K562 (cell line): Measurements from ENCODE around the gene AARS1. TPM values are rescaled to one million over a fixed set of nuclear protein-coding genes. Genes with fewer than 3 reads are reported as not detected.

Source experiments
- CHD2 ChIP-seq: IDR thresholded peaks from 2 replicates; pipeline ENCODE4 v1.6.1; 2011; ENCODE audit warnings: low read depth, low read length
- CSDE1 ChIP-seq, 2 experiments: fragments of 450-650 bp; IDR thresholded peaks; 2 replicates each; pipeline ENCODE4 v1.6.1; 2016; ENCODE audit warnings: mild to moderate bottlenecking in 1 of 2
- CUX1 ChIP-seq: fragments of 200-800 bp; sonication (Bioruptor generic); IDR thresholded peaks from 2 replicates; pipeline ENCODE4 v1.6.1; 2016; ENCODE audit warnings: missing genetic modification characterization, missing compliant biosample characterization
- DACH1 ChIP-seq: fragments of 450-650 bp; IDR thresholded peaks from 2 replicates; pipeline ENCODE4 v1.6.1; 2018; ENCODE audit not compliant: partially characterized antibody
- E2F3 ChIP-seq: fragments of 250-450 bp; sonication (Bioruptor Pico); IDR thresholded peaks from 2 replicates; pipeline ENCODE4 v1.4.0; 2020; ENCODE audit warnings: mild to moderate bottlenecking
- FOXM1 ChIP-seq, 2 experiments: fragments of 450-650 bp in 1 of 2; sonication (generic) in 1 of 2; formaldehyde crosslinking in 1 of 2; IDR thresholded peaks; 2 replicates each; pipeline versions ENCODE4 v1.6.1 to v1.9.0; 2017 to 2022; ENCODE audit warnings: low read depth in 2 of 2, mild to moderate bottlenecking in 2 of 2, missing genetic modification reagents in 1 of 2, moderate library complexity in 1 of 2
- FUS ChIP-seq: fragments of 200-400 bp; formaldehyde crosslinking; optimal IDR thresholded peaks from 2 replicates; pipeline ENCODE3; 2017; ENCODE audit warnings: low read depth, low read length
- HMGN3 ChIP-seq: IDR thresholded peaks from 2 replicates; pipeline ENCODE4 v1.6.1; 2011; ENCODE audit warnings: borderline replicate concordance, low read depth, mild to moderate bottlenecking, mixed read lengths, low read length; ENCODE audit not compliant: insufficient read length; ENCODE audit errors: extremely low read depth
- JUNB ChIP-seq: fragments of 450-650 bp; formaldehyde crosslinking; conservative IDR thresholded peaks from 2 replicates; pipeline ENCODE4 v1.4.0; 2020; ENCODE audit warnings: mild to moderate bottlenecking
- KLF16 ChIP-seq: IDR thresholded peaks from 2 replicates; pipeline ENCODE4 v1.6.1; 2016; ENCODE audit warnings: antibody characterized with exemption
- LARP7 ChIP-seq: fragments of 450-650 bp; IDR thresholded peaks from 2 replicates; pipeline ENCODE4 v1.6.1; 2016
- MYBL2 ChIP-seq, 2 experiments: fragments of 450-650 bp in 1 of 2; sonication (generic) in 1 of 2; formaldehyde crosslinking in 1 of 2; IDR thresholded peaks; 2 replicates each; pipeline versions ENCODE4 v1.6.1 to v1.8.1; 2017 to 2022; ENCODE audit warnings: borderline replicate concordance in 1 of 2, inconsistent platforms in 1 of 2, low read depth in 1 of 2, mild to moderate bottlenecking in 1 of 2, missing genetic modification reagents in 1 of 2, moderate library complexity in 1 of 2
- NR2C2 ChIP-seq, 2 experiments: fragments of 200-800 bp in 1 of 2; sonication (Bioruptor generic) in 1 of 2; sonication (generic) in 1 of 2; formaldehyde crosslinking in 1 of 2; IDR thresholded peaks; 2 replicates each; pipeline versions ENCODE4 v1.6.1 to v1.8.0; 2016 to 2022; ENCODE audit warnings: mild to moderate bottlenecking in 1 of 2, missing compliant biosample characterization in 1 of 2, missing genetic modification characterization in 1 of 2, missing genetic modification reagents in 1 of 2
- NUFIP1 ChIP-seq: fragments of 450-650 bp; IDR thresholded peaks from 2 replicates; pipeline ENCODE4 v1.6.1; 2018; ENCODE audit not compliant: partially characterized antibody
- YBX1 ChIP-seq: fragments of 450-650 bp; IDR thresholded peaks from 2 replicates; pipeline ENCODE4 v1.7.1; 2016; ENCODE audit warnings: mild to moderate bottlenecking
- ZNF121 ChIP-seq: sonication (generic); formaldehyde crosslinking; conservative IDR thresholded peaks from 2 replicates; pipeline ENCODE4 v1.8.0; 2022; ENCODE audit warnings: missing genetic modification reagents
- ZNF507 ChIP-seq: conservative IDR thresholded peaks from 2 replicates; pipeline ENCODE4 v1.6.1; 2017; ENCODE audit warnings: missing genetic modification characterization, missing compliant biosample characterization
- ZNF780A ChIP-seq: fragments of 250-450 bp; sonication (Bioruptor Pico); IDR thresholded peaks from 2 replicates; pipeline ENCODE4 v1.5.0; 2021; ENCODE audit warnings: mild to moderate bottlenecking
- polyA plus RNA-seq, 8 experiments: library from polyadenylated mRNA; depleted of rRNA in 4 of 8; stranded (reverse) in 5 of 8; unstranded in 3 of 8; fragments of >200 nt; fragmentation: Nextera tagmentation in 2 of 8; fragmentation: Illumina TruSeq in 1 of 8; extraction: Ambion mirVana in 2 of 8; extraction: Trizol in 1 of 8; gene quantifications; 2 replicates each; pipeline versions ENCODE4 v1.2.1 to v1.2.3, GENCODE V29; 2011 to 2014; ENCODE audit warnings: inconsistent platforms in 1 of 8, missing spikeins in 1 of 8
- total RNA-seq, 7 experiments: library from RNA; depleted of rRNA in 6 of 7; stranded (reverse); fragments of >200 nt in 6 of 7; fragmentation: Illumina TruSeq in 2 of 7; extraction: Trizol in 2 of 7; gene quantifications; 2 replicates each; pipeline versions ENCODE4 v1.2.1 to v1.2.3, GENCODE V29; 2011 to 2021; ENCODE audit warnings: low replicate concordance in 1 of 7
- TF ChIP-seq, protein P1 (sequence below): fragments of 250-450 bp; sonication (Bioruptor Pico); IDR thresholded peaks from 2 replicates; pipeline ENCODE4 v1.5.0; 2020; ENCODE audit warnings: mild to moderate bottlenecking, borderline replicate concordance
- TF ChIP-seq, protein P2 (sequence below): sonication (generic); formaldehyde crosslinking; IDR thresholded peaks from 2 replicates; pipeline ENCODE4 v1.5.0; 2020; ENCODE audit warnings: missing genetic modification reagents

AARS1 gene
- total and polyA plus RNA-seq, 9 of the 15 experiments (the other 6 are each of a cell fraction or from before 2014, with no cell fraction given): 50.1 to 235 (median 174) TPM

- TF ChIP-seq FUS (no peak), FOXM1 (IDR thresholded peaks at IDR 0.05; ENCODE audit: low read depth) (peak; percentile 49; the same call in 1 of the 2 replicates), FOXM1 (CRISPR knock-in tag; IDR thresholded peaks at IDR 0.05; ENCODE audit: low read depth) (peak; percentile 76; the same call in 1 of the 2 replicates), CHD2 (no peak), JUNB (CRISPR knock-in tag) (no peak), YBX1 (no peak), DACH1 (no peak), ZNF780A (CRISPR knock-in tag) (peak; percentile 79; the same call in 1 of the 2 replicates), HMGN3 (peak; percentile 97), LARP7 (no peak), MYBL2 (IDR thresholded peaks at IDR 0.05; ENCODE audit: low read depth) (peak; percentile 74), MYBL2 (CRISPR knock-in tag; IDR thresholded peaks at IDR 0.05; ENCODE audit: borderline replicate concordance) (no peak), CSDE1 (IDR thresholded peaks at IDR 0.05) (no peak), KLF16 (peak; percentile 64; the same call in 1 of the 2 replicates), NR2C2 (CRISPR knock-in tag; IDR thresholded peaks at IDR 0.05) (no peak; the same call in 1 of the 2 replicates), NR2C2 (tag; IDR thresholded peaks at IDR 0.05) (no peak), NUFIP1 (peak; percentile 54), ZNF507 (no peak), ZNF121 (CRISPR knock-in tag) (no peak), E2F3 (CRISPR knock-in tag) (0 out of 2 replicates have a peak, but pooled peaks have one; percentile 62), CUX1 (no peak)
- TF ChIP-seq, protein P1, sequence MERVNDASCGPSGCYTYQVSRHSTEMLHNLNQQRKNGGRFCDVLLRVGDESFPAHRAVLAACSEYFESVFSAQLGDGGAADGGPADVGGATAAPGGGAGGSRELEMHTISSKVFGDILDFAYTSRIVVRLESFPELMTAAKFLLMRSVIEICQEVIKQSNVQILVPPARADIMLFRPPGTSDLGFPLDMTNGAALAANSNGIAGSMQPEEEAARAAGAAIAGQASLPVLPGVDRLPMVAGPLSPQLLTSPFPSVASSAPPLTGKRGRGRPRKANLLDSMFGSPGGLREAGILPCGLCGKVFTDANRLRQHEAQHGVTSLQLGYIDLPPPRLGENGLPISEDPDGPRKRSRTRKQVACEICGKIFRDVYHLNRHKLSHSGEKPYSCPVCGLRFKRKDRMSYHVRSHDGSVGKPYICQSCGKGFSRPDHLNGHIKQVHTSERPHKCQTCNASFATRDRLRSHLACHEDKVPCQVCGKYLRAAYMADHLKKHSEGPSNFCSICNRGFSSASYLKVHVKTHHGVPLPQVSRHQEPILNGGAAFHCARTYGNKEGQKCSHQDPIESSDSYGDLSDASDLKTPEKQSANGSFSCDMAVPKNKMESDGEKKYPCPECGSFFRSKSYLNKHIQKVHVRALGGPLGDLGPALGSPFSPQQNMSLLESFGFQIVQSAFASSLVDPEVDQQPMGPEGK (CRISPR knock-in tag): 0 out of 2 replicates have a peak, but pooled peaks have one; percentile 71
- TF ChIP-seq, protein P2, sequence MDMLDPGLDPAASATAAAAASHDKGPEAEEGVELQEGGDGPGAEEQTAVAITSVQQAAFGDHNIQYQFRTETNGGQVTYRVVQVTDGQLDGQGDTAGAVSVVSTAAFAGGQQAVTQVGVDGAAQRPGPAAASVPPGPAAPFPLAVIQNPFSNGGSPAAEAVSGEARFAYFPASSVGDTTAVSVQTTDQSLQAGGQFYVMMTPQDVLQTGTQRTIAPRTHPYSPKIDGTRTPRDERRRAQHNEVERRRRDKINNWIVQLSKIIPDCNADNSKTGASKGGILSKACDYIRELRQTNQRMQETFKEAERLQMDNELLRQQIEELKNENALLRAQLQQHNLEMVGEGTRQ (CRISPR knock-in tag): no peak
These were observed 37.5 kb downstream of the AARS1 start, which contains the start of gene EXOSC6 (continued) for GRCh38 chr16:70251629-70252354.
